Measurements from ENCODE around the gene FAM234B. TPM values are rescaled to one million over a fixed set of nuclear protein-coding genes. Genes with fewer than 3 reads are reported as not detected.
A peak's percentile ranks its signal among the peaks of the same experiment; 100 is the strongest.
"Not testable (repeated sequence)": the region's sequence is repeated elsewhere in the genome, so short reads cannot be mapped to it uniquely, and the experiment has no call there.

Gene FAM234B
- total and polyA plus RNA-seq, 2 donors = 3.1 to 7.1 TPM

- H3K4me1 ChIP-seq (ENCODE audit: insufficient read depth) = no peaks in the 10 kb centered on the region
- no peak for DNase-seq (ENCODE audit: extremely low spot score)
- no peak overlapping the region for H3K4me3 ChIP-seq (ENCODE audit: low read depth, low read length)
- H3K36me3 ChIP-seq (ENCODE audit: insufficient read depth) = no peaks in the 10 kb centered on the region
- 60% methylated on average over 4 of the region's 4 CpGs for whole genome bisulfite sequencing
- no peak overlapping the region for H3K27ac ChIP-seq (ENCODE audit: low read depth)
These were observed 15.2 kb upstream of the FAM234B start for GRCh38 chr12:13028825-13029570.

DNA sequence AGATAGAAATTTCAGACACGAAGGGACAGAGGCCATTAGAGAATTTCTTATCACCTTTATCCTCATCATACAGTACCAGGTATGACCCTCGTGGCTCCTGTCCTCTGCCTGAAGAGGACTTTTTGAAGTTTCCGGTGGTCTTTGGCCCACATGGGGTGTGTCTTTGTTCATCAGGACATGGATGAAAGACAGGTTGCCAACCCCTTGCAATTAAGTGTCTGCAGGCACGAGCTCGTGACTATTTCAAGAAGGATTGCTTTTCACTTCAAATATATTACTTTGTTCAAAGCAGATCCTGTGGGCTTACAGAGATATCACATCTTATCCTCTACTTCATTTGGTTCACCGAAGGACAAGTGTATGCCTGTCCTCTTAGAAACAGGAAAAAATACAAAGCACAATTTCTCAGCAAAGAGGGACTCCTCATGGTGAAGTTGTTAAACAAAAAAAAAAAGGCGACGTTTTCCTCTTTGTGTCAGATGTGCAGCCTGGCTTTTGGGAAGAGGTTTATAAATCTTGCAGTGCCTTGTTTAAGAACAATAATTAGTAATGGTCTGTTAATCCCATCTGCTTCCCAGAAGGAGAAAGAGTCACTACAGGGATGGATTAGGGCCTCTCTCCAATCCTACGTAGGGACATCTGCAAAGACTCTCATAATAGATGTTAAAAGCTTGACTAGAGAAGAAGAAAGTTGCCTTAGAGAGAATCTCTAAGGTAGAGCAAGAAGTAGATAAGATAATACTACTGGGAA lies 13.5 kb upstream of the FAM234B start:
- no peak overlapping the region for H3K27ac ChIP-seq (ENCODE audit: low read depth)
- no peaks in the 10 kb centered on the region for H3K4me1 ChIP-seq (ENCODE audit: insufficient read depth)
- WGBS = 74% methylated on average over 9 of the region's 9 CpGs
- no peak overlapping the region for H3K4me3 ChIP-seq (ENCODE audit: low read depth, low read length)
- H3K36me3 ChIP-seq (ENCODE audit: insufficient read depth) = no peaks in the 10 kb centered on the region
- no peak for DNase-seq (ENCODE audit: extremely low spot score)

DNA sequence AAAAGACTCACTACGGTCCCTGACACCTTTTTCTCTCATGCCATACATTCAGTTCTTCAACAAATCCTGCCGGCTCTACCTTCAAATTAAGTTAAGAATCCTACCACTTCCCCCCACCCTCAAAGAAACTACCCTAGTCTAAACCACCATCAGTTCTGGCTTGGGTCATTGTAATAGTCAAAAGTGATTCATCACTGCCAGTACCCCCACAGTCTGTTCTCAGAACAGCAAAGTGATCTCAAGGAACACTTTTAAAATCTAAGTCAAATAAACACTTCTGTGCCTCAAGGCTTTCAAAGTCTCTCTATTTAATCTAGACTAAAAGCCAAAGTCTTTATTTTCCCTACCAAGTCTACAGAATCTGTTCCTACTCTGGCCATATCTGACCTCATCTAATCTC lies 12.0 kb upstream of the FAM234B start:
- DNase-seq (ENCODE audit: extremely low spot score) = no peak
- no peaks in the 10 kb centered on the region for H3K4me1 ChIP-seq (ENCODE audit: insufficient read depth)
- H3K4me3 ChIP-seq (ENCODE audit: low read depth, low read length) = no peak overlapping the region
- 93% methylated on average over 2 of the region's 2 CpGs for WGBS
- H3K36me3 ChIP-seq (ENCODE audit: insufficient read depth) = no peaks in the 10 kb centered on the region
- no peak overlapping the region for H3K27ac ChIP-seq (ENCODE audit: low read depth)

DNA sequence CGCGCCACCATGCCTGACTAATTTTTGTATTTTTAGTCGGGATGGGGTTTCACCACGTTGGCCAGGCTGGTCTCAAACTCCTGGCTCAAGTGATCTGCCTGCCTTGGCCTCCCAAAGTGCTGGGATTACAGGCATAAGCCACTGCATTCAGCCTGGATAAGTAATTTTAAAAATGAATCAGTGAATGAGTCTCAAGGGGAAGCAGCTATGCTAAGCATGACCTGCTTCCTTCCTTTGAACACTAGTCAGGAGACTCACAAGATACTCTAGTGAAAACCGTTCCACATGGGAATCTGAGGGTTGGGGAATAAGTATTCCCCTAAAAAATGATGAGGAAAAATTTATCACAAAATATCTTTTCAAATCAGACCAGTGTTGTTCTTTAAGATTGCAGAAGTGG lies 10.7 kb upstream of the FAM234B start:
- no peak for DNase-seq (ENCODE audit: extremely low spot score)
- Histone ChIP-seq H3K27ac (ENCODE audit: low read depth) (no peak overlapping the region), H3K36me3 (ENCODE audit: insufficient read depth) (no peaks in the 10 kb centered on the region), H3K4me3 (ENCODE audit: low read depth, low read length) (no peak overlapping the region), H3K4me1 (ENCODE audit: insufficient read depth) (no peaks in the 10 kb centered on the region)
- WGBS = 81% methylated on average over 5 of the region's 5 CpGs

DNA sequence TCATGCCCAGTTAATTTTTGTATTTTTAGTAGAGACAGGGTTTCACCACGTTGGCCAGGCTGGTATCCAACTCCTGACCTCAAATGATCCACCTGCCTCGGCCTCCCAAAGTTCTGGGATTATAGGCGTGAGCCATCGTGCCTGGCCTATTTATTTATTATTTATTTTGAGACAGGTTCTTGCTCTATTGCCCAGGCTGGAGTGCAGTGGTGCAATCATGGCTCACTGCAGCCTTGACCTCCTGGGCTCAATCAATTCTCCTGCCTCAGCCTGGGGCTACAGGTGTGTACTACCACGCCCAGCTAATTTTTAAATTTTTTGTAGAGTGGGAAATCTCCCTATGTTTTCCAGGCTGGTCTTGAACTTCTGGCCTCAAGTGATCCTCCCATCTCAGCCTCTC lies 8.8 kb upstream of the FAM234B start:
- WGBS = 90% methylated on average over 5 of the region's 5 CpGs
- not testable (repeated sequence) for DNase-seq (ENCODE audit: extremely low spot score); H3K36me3 ChIP-seq (ENCODE audit: insufficient read depth); H3K27ac ChIP-seq (ENCODE audit: low read depth); H3K4me1 ChIP-seq (ENCODE audit: insufficient read depth); H3K4me3 ChIP-seq (ENCODE audit: low read depth, low read length)

DNA sequence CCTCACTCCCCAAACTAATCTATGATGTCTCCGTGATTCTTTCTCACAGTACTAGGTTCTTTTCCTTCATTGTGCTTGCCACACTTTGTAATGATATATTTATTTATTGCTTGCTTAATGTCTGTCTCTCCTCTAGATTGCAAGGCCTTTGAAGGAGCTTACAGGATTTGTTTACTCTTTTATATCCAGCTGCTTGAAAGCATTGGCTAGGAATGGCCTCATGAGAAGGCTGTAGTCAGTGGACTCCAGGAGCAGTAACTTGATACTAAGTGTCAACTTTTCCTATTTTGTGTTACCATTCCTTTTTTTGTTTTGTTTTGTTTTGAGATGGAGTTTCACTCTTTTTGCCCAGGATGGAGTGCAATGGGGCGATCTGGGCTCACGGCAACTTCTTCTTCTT lies 7.3 kb upstream of the FAM234B start:
- Histone ChIP-seq H3K36me3 (ENCODE audit: insufficient read depth) (no peaks in the 10 kb centered on the region), H3K4me1 (ENCODE audit: insufficient read depth) (no peaks in the 10 kb centered on the region), H3K4me3 (ENCODE audit: low read depth, low read length) (no peak overlapping the region), H3K27ac (ENCODE audit: low read depth) (no peak overlapping the region)
- DNase-seq (ENCODE audit: extremely low spot score) = no peak
- 92% methylated on average over 3 of the region's 3 CpGs for WGBS

DNA sequence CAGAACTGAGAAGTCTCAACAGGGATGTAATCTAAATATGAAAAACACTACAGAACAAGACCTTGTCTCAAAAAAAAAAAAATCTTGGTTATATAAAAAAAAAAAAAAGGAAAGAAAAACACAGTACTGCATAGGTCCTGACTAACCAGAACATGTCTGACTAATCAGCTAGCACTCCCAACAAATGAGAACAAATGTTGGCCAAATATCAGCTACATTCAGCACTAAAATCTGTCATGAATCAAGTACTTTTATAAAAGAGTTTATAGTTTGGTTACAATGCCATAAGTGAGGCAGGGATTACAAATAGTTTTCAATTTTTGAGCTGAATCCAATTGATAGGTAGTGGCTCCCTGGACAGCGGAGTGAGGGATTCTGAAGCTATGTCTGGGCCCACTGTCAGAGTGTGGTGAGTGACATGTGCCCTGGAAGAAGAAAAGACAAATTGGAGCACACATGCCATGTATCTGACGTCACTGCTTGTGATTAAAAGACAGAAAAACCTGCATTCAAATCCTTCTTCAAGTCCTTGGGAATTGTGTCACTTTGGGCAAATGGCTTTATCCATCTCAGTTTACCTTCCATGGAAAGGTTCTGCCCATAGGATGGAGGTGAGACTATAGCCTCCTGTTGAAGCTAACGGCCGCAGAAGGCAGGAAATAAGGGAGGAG lies 5.6 kb upstream of the FAM234B start:
- no peak overlapping the region for H3K27ac ChIP-seq (ENCODE audit: low read depth)
- WGBS = 71% methylated on average over 4 of the region's 4 CpGs
- DNase-seq (ENCODE audit: extremely low spot score) = no peak
- no peak overlapping the region for H3K4me3 ChIP-seq (ENCODE audit: low read depth, low read length)
- H3K4me1 ChIP-seq (ENCODE audit: insufficient read depth) = no peaks in the 10 kb centered on the region
- no peaks in the 10 kb centered on the region for H3K36me3 ChIP-seq (ENCODE audit: insufficient read depth)

- no peak overlapping the region for H3K4me3 ChIP-seq (ENCODE audit: low read depth, low read length)
- H3K27ac ChIP-seq (ENCODE audit: low read depth) = no peak overlapping the region
- H3K4me1 ChIP-seq (ENCODE audit: insufficient read depth) = no peaks in the 10 kb centered on the region
- no peaks in the 10 kb centered on the region for H3K36me3 ChIP-seq (ENCODE audit: insufficient read depth)
- DNase-seq (ENCODE audit: extremely low spot score) = peak; percentile 52
- WGBS = 31% methylated on average over 5 of the region's 5 CpGs
These were observed 4.7 kb upstream of the FAM234B start for GRCh38 chr12:13039328-13039956.

DNA sequence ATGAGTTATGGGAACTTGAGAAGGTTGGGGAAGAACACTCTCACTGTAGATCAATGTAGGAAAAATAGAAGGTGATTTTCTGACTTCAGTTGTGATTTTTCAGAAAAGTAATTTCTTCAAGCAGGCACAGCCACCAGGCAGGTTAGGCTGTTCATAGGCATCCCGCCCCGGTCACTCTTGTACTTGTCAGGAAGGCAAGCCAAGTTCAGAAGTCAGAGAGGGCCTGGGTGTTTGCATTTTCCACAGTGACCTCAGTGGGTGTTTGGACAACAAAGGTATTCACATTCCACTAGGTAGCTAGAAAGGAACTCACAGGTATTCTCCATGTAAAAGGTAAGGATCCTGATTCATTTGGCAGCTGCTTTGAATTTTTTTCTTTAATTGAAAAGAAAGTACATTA lies 3.0 kb upstream of the FAM234B start:
- Histone ChIP-seq H3K27ac (ENCODE audit: low read depth) (no peak overlapping the region), H3K4me3 (ENCODE audit: low read depth, low read length) (no peak overlapping the region)
- WGBS = 96% methylated on average over 2 of the region's 2 CpGs

DNA sequence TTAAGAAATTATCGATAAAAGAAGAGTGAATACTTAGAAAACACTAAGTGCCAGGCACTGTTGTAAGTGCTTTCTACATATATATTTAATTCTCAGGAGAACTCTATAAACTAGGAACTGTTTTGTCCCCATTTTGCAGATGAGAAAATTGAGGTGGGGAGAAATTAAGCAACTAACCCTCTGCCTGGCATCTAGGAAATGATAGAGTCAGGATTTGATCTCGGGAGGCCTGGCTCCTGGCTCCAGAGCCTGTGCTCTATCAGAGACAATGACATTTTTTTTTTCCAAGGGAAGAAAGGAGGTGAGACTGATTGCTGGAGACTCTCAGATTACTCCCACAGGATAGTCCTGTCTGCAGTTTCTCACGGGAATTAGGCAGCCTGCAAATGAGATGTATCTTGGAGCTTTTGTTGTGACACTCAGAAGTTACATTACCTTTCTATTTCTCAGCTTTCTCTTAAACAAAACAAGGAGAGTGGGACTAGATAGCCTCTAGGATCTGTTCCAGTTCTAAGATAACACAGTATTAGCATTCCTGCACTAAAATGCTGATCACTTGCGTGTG lies 1.4 kb upstream of the FAM234B start:
- Histone ChIP-seq H3K36me3 (ENCODE audit: insufficient read depth) (no peaks in the 10 kb centered on the region), H3K4me3 (ENCODE audit: low read depth, low read length) (no peak overlapping the region), H3K27ac (ENCODE audit: low read depth) (no peak overlapping the region), H3K4me1 (ENCODE audit: insufficient read depth) (no peaks in the 10 kb centered on the region)
- WGBS = 66% methylated on average over 4 of the region's 4 CpGs
- no peak for DNase-seq (ENCODE audit: extremely low spot score)

More for the DNA sequence above, 3.0 kb upstream of the FAM234B start:
- no peaks in the 10 kb centered on the region for H3K36me3 ChIP-seq (ENCODE audit: insufficient read depth)
- DNase-seq (ENCODE audit: extremely low spot score) = no peak
- no peaks in the 10 kb centered on the region for H3K4me1 ChIP-seq (ENCODE audit: insufficient read depth)

DNA sequence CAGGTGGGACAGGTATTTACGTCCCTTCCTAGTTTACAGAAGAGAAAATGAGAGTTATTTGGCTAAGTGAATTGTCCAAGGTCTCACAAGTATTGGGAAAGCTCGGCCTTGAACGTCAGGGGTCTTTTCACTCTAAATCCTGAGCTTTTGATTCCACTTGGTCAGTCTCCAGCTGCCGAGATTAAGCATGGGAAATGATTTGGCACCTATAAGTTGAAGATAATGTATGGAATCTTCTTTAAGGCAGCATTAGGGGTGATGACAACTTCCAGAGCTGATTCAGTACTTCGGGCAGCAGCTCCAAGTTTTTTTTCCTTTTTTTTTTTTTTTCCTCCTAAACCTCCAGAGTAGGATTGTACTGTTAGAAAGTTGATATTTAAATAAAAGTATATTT lies 722 bp downstream of the FAM234B start:
- DNase-seq (ENCODE audit: extremely low spot score) = no peak
- Histone ChIP-seq H3K4me3 (ENCODE audit: low read depth, low read length) (peak overlapping the region; percentile 96), H3K36me3 (ENCODE audit: insufficient read depth) (peaks cover 1% of the 10 kb centered on the region), H3K27ac (ENCODE audit: low read depth) (no peak overlapping the region), H3K4me1 (ENCODE audit: insufficient read depth) (no peaks in the 10 kb centered on the region)
- 8% methylated on average over 5 of the region's 5 CpGs for WGBS

- 94% methylated on average over 8 of the region's 8 CpGs for WGBS
- peaks cover 1% of the 10 kb centered on the region for H3K36me3 ChIP-seq (ENCODE audit: insufficient read depth)
- no peaks in the 10 kb centered on the region for H3K4me1 ChIP-seq (ENCODE audit: insufficient read depth)
- H3K4me3 ChIP-seq (ENCODE audit: low read depth, low read length) = no peak overlapping the region
- no peak overlapping the region for H3K27ac ChIP-seq (ENCODE audit: low read depth)
- DNase-seq (ENCODE audit: extremely low spot score) = no peak
These were observed 1.6 kb downstream of the FAM234B start for GRCh38 chr12:13045816-13046215.

DNA sequence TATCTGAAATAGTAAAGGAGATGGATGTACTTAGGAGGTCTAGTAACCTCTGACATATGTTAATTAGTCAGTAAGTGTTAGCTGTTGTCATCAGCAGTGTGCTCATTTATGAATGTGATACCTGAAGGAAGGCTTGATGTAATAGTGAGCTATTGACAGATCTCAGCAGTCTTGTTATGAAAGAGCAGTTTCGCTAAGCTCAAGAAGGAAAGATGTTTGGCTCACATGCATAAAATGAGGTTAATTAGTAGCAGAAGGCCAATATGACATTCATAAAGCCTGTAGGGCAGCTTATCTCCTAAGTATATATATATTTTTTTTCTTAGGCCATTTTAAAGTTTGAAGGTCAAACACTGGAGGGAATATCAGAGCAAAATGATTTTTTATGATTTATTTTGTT lies 2.8 kb downstream of the FAM234B start:
- H3K36me3 ChIP-seq (ENCODE audit: insufficient read depth) = peaks cover 1% of the 10 kb centered on the region
- H3K4me1 ChIP-seq (ENCODE audit: insufficient read depth) = no peaks in the 10 kb centered on the region
- 97% methylated on average over 1 of the region's 1 CpG for WGBS
- no peak overlapping the region for H3K4me3 ChIP-seq (ENCODE audit: low read depth, low read length)
- no peak overlapping the region for H3K27ac ChIP-seq (ENCODE audit: low read depth)
- DNase-seq (ENCODE audit: extremely low spot score) = no peak

All from urinary bladder (tissue), 4 donors.